A673 (cell line): ENCODE results near the gene BRPF1.

Source experiments
- CTCF ChIP-seq: fragments of 300-800, 200-600 bp; sonication (generic); conservative IDR thresholded peaks from 2 replicates; pipeline ENCODE4 v1.5.1; 2017; ENCODE audit warnings: low read depth, mild to moderate bottlenecking, antibody characterized with exemption, low read length, moderate library complexity, mixed read lengths
- EZH2 ChIP-seq: fragments of 200-600 bp; sonication (generic); IDR thresholded peaks from 2 replicates; pipeline ENCODE4 v1.6.1; 2017; ENCODE audit warnings: borderline replicate concordance, low read depth, mild to moderate bottlenecking, mixed read lengths, antibody characterized with exemption, low read length; ENCODE audit not compliant: poor library complexity, severe bottlenecking

- TF ChIP-seq CTCF (no peak), EZH2 (no peak)
Observed at GRCh38 chr3:9794400-9794799, 62.9 kb downstream of the BRPF1 start.
